NB4 (cell line): ENCODE data around the gene ARHGEF10L.

Experiments
- DNase-seq: peaks from one replicate; pipeline ENCODE4 v3.0.0; 2010; ENCODE audit warnings: low read depth
- H3K4me3 ChIP-seq: one replicate; pipeline ENCODE4 v1.5.1; 2011; ENCODE audit warnings: mild to moderate bottlenecking, low read depth, low read length, moderate library complexity
- MAX ChIP-seq: IDR thresholded peaks from 2 replicates; pipeline ENCODE4 v1.6.1; 2011; ENCODE audit warnings: low read depth, low read length
- MYC ChIP-seq: IDR thresholded peaks from 2 replicates; pipeline ENCODE4 v1.6.1; 2011; ENCODE audit warnings: low read depth, low read length
- POLR2A ChIP-seq: IDR thresholded peaks from 2 replicates; pipeline ENCODE4 v1.6.1; 2011; ENCODE audit warnings: mild to moderate bottlenecking; ENCODE audit not compliant: insufficient read length; ENCODE audit errors: extremely low read depth
- TF ChIP-seq, protein P1 (sequence below): IDR thresholded peaks from one replicate; pipeline ENCODE4 v1.5.1; 2012; ENCODE audit warnings: low read depth, low read length

ARHGEF10L gene

GRCh38 chr1:17687145-17687544 lies 147.6 kb downstream of the ARHGEF10L start:
- TF ChIP-seq MYC, result no peak
- no peak for TF ChIP-seq POLR2A
- no peak for TF ChIP-seq MAX
- TF ChIP-seq, protein P1, sequence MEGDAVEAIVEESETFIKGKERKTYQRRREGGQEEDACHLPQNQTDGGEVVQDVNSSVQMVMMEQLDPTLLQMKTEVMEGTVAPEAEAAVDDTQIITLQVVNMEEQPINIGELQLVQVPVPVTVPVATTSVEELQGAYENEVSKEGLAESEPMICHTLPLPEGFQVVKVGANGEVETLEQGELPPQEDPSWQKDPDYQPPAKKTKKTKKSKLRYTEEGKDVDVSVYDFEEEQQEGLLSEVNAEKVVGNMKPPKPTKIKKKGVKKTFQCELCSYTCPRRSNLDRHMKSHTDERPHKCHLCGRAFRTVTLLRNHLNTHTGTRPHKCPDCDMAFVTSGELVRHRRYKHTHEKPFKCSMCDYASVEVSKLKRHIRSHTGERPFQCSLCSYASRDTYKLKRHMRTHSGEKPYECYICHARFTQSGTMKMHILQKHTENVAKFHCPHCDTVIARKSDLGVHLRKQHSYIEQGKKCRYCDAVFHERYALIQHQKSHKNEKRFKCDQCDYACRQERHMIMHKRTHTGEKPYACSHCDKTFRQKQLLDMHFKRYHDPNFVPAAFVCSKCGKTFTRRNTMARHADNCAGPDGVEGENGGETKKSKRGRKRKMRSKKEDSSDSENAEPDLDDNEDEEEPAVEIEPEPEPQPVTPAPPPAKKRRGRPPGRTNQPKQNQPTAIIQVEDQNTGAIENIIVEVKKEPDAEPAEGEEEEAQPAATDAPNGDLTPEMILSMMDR, result no peak
- DNase-seq, result no peak

DNA sequence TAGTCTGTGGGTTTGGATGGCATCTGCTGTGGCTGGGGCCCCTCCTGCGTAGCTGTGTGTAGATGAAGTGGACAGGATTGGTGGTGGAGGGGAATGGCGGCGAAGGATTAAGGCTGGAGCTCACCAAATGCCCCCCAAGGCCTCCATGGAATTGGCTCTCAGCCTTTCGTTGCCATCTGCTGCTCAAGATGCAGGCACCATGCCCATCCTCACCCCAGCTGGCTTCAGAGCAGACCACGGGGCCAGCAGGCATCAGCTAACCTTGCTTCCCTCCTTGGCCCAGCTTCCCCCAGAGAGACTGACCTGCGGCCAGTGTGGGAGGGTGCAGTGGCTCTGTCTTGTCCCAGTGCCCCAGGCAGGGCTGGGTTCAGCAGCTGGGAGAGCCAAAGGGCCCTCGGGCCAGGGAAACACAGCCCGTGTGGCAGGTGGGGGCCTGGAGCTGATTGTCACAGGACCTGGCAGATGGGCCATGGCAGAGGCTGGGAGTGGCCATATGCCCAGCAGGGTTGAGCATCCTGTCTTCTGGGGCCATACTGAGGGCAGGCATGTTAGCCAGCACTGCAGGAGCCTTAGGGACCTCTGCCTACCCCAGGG lies 148.8 kb downstream of the ARHGEF10L start:
- DNase-seq, result no peak
- TF ChIP-seq MAX, result no peak
- TF ChIP-seq, protein P1, result no peak
- TF ChIP-seq MYC, result no peak
- no peak for TF ChIP-seq POLR2A
- H3K4me3 ChIP-seq, result no peak overlapping the region

More at GRCh38 chr1:17687145-17687544, 147.6 kb downstream of the ARHGEF10L start:
- H3K4me3 ChIP-seq, result no peak overlapping the region

DNA sequence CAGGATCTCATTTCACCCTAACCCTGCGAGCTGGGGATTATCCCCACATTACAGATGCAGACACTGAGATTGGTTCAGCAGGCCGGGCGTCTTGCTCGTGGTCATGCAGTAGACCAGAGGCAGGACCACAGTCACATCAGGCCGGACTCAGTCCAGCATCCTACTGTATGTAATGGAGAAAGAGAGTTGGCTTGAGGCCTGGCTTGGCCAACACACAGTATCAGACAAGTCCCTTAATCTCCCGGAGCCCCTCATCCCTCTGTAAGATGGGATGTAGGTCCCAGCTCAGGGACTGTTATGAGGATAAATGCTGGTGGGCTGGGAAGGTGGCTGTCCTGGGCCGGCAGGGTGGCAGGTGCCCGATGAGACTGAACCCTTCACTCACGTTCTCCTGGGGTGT lies 149.5 kb downstream of the ARHGEF10L start:
- TF ChIP-seq, protein P1, result no peak
- no peak for TF ChIP-seq MAX
- TF ChIP-seq MYC, result no peak
- no peak for TF ChIP-seq POLR2A
- no peak for DNase-seq
- H3K4me3 ChIP-seq, result no peak overlapping the region

GRCh38 chr1:17690906-17691634 lies 151.6 kb downstream of the ARHGEF10L start:
- H3K4me3 ChIP-seq, result no peak overlapping the region
- no peak for TF ChIP-seq MAX
- no peak for DNase-seq

GRCh38 chr1:17692645-17693044 lies 153.1 kb downstream of the ARHGEF10L start:
- no peak overlapping the region for H3K4me3 ChIP-seq
- DNase-seq, result no peak
- no peak for TF ChIP-seq MYC
- TF ChIP-seq MAX, result no peak

GRCh38 chr1:17696417-17697301 lies 157.2 kb downstream of the ARHGEF10L start:
- no peak for DNase-seq
- no peak for TF ChIP-seq MAX
- TF ChIP-seq MYC, result no peak
- TF ChIP-seq, protein P1, result no peak
- TF ChIP-seq POLR2A, result no peak

More at GRCh38 chr1:17696417-17697301, 157.2 kb downstream of the ARHGEF10L start:
- no peak overlapping the region for H3K4me3 ChIP-seq
